ENCODE data around the gene U2AF2.

The U2AF2 gene

GRCh38 chr19:55643003-55643886 is 11.6 kb upstream of the U2AF2 start, which contains the start of gene ZNF581:
Gene ZNF581, plus strand, starts transcription at chr19:55643649. Its CDS starts 923 bp downstream, at chr19:55644572.
- peak within 1 kb of the TSS; percentile 75 to 86 for H3K4me3 ChIP-seq (ENCODE audit: low read length in 2 of 2)
- peaks cover 3 to 12% of the 10 kb centered on the region in 2 donors for H3K36me3 ChIP-seq (ENCODE audit: control insufficient read depth in 2 of 2, insufficient read depth in 2 of 2, low read length in 2 of 2)
- H3K4me1 ChIP-seq (ENCODE audit: control insufficient read depth in 2 of 2, insufficient read depth in 2 of 2, low read length in 2 of 2) = peaks cover 38 to 42% of the 10 kb centered on the region in 2 donors

DNA sequence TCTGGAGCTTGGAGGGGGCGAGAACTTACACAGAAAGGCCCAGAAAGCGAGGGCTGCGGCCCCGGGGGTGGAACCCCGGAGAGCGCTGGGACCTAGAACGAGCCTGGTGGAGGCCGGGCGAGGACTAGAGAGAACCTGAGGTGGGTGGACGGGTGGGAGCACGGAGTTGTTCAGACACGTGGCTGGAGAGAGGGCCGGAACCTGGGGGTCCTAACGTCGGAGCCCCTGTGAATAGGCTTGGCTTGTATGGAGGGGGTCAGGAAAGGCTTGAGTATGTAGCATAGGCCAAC is 11.0 kb upstream of the U2AF2 start:
- Histone ChIP-seq H3K27ac (ENCODE audit: low read depth in 2 of 2, low read length in 2 of 2) (peak overlapping the region in 1 of 2 donors; percentile 81), H3K27me3 (ENCODE audit: control insufficient read depth in 2 of 2, insufficient read depth in 2 of 2, low read length in 2 of 2) (no peaks in the 10 kb centered on the region), H3K4me3 (ENCODE audit: low read length in 2 of 2) (peak overlapping the region; percentile 75 to 86), H3K9ac (ENCODE audit: low read depth in 1 of 2, low read length in 2 of 2) (peak overlapping the region; percentile 72), H3K4me1 (ENCODE audit: control insufficient read depth in 2 of 2, insufficient read depth in 2 of 2, low read length in 2 of 2) (peaks cover 43 to 48% of the 10 kb centered on the region in 2 donors), H3K36me3 (ENCODE audit: control insufficient read depth in 2 of 2, insufficient read depth in 2 of 2, low read length in 2 of 2) (peaks cover 3 to 12% of the 10 kb centered on the region in 2 donors), H3K9me3 (ENCODE audit: control insufficient read depth in 2 of 2, low read length in 2 of 2) (no peaks in the 10 kb centered on the region)

More at GRCh38 chr19:55643003-55643886, 11.6 kb upstream of the U2AF2 start, which contains the start of gene ZNF581:
- Histone ChIP-seq H3K27me3 (ENCODE audit: control insufficient read depth in 2 of 2, insufficient read depth in 2 of 2, low read length in 2 of 2) (no peaks in the 10 kb centered on the region), H3K9ac (ENCODE audit: low read depth in 1 of 2, low read length in 2 of 2) (peak within 1 kb of the TSS; percentile 72), H3K9me3 (ENCODE audit: control insufficient read depth in 2 of 2, low read length in 2 of 2) (no peaks in the 10 kb centered on the region), H3K27ac (ENCODE audit: low read depth in 2 of 2, low read length in 2 of 2) (peak within 1 kb of the TSS; percentile 54 to 81)

DNA sequence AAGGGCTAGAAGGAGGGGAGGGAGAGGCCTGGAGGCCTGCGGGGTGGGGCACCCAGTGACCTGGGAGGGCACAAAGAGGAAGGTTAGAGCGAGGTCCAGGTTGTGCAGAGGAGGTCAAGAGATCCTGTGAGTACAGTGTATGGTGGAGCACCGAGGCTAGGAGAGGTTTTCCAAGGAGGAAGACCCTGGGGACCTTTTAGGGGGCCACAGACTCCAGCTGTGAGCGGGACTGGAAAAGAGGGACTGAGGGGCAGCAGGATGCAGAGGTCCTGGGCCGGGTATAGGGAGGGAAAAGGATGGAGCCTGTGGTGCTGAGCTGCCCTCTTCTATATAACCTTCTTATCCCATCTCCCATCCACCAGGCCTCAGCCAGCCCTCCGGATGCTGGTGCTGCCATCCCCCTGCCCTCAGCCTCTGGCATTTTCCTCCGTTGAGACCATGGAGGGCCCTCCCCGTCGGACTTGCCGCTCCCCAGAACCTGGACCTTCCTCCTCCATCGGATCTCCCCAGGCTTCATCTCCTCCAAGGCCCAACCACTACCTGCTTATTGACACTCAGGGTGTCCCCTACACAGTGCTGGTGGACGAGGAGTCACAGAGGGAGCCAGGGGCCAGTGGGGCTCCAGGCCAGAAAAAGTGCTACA is 10.5 kb upstream of the U2AF2 start:
- H3K27me3 ChIP-seq (ENCODE audit: control insufficient read depth in 2 of 2, insufficient read depth in 2 of 2, low read length in 2 of 2) = no peaks in the 10 kb centered on the region
- H3K9ac ChIP-seq (ENCODE audit: low read depth in 1 of 2, low read length in 2 of 2) = peak overlapping the region; percentile 72
- H3K4me3 ChIP-seq (ENCODE audit: low read length in 2 of 2) = peak overlapping the region; percentile 75 to 86
- H3K27ac ChIP-seq (ENCODE audit: low read depth in 2 of 2, low read length in 2 of 2) = peak overlapping the region in 1 of 2 donors; percentile 81
- H3K4me1 ChIP-seq (ENCODE audit: control insufficient read depth in 2 of 2, insufficient read depth in 2 of 2, low read length in 2 of 2) = peaks cover 44 to 48% of the 10 kb centered on the region in 2 donors
- no peaks in the 10 kb centered on the region for H3K9me3 ChIP-seq (ENCODE audit: control insufficient read depth in 2 of 2, low read length in 2 of 2)
- peaks cover 3 to 12% of the 10 kb centered on the region in 2 donors for H3K36me3 ChIP-seq (ENCODE audit: control insufficient read depth in 2 of 2, insufficient read depth in 2 of 2, low read length in 2 of 2)

GRCh38 chr19:55644842-55645511 is 9.9 kb upstream of the U2AF2 start:
- H3K27me3 ChIP-seq (ENCODE audit: control insufficient read depth in 2 of 2, insufficient read depth in 2 of 2, low read length in 2 of 2) = no peaks in the 10 kb centered on the region
- H3K9ac ChIP-seq (ENCODE audit: low read depth in 1 of 2, low read length in 2 of 2) = peak overlapping the region in 1 of 2 donors; percentile 72
- peak overlapping the region in 1 of 2 donors; percentile 75 for H3K4me3 ChIP-seq (ENCODE audit: low read length in 2 of 2)
- H3K9me3 ChIP-seq (ENCODE audit: control insufficient read depth in 2 of 2, low read length in 2 of 2) = no peaks in the 10 kb centered on the region
- no peak overlapping the region for H3K27ac ChIP-seq (ENCODE audit: low read depth in 2 of 2, low read length in 2 of 2)
- H3K36me3 ChIP-seq (ENCODE audit: control insufficient read depth in 2 of 2, insufficient read depth in 2 of 2, low read length in 2 of 2) = peaks cover 3 to 12% of the 10 kb centered on the region in 2 donors
- H3K4me1 ChIP-seq (ENCODE audit: control insufficient read depth in 2 of 2, insufficient read depth in 2 of 2, low read length in 2 of 2) = peaks cover 44 to 47% of the 10 kb centered on the region in 2 donors

DNA sequence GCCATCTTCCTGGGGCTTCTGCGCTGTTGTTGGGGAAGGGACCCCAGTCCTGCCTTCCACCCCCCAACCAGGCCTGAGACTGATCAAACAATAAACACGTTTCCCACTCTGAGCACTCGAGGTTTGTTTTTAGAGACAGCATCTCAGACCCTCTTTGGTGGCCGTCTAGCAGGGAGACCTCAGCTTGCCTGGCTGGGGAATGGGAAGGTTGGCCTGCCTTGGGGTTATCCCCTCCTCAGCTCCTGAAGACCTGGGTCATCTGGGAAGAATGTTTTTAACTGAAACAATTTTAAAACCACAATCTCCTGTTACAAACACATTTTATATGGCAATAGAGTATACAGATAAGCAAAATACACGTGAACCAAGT is 9.3 kb upstream of the U2AF2 start:
- Histone ChIP-seq H3K36me3 (ENCODE audit: control insufficient read depth in 2 of 2, insufficient read depth in 2 of 2, low read length in 2 of 2) (peaks cover 3 to 12% of the 10 kb centered on the region in 2 donors), H3K27ac (ENCODE audit: low read depth in 2 of 2, low read length in 2 of 2) (no peak overlapping the region), H3K4me3 (ENCODE audit: low read length in 2 of 2) (no peak overlapping the region), H3K9ac (ENCODE audit: low read depth in 1 of 2, low read length in 2 of 2) (no peak overlapping the region), H3K9me3 (ENCODE audit: control insufficient read depth in 2 of 2, low read length in 2 of 2) (no peaks in the 10 kb centered on the region), H3K4me1 (ENCODE audit: control insufficient read depth in 2 of 2, insufficient read depth in 2 of 2, low read length in 2 of 2) (peaks cover 39 to 41% of the 10 kb centered on the region in 2 donors), H3K27me3 (ENCODE audit: control insufficient read depth in 2 of 2, insufficient read depth in 2 of 2, low read length in 2 of 2) (no peaks in the 10 kb centered on the region)

GRCh38 chr19:55646889-55647731 is 7.7 kb upstream of the U2AF2 start:
- H3K4me3 ChIP-seq (ENCODE audit: low read length in 2 of 2) = peak overlapping the region; percentile 76 to 90
- peaks cover 3 to 12% of the 10 kb centered on the region in 2 donors for H3K36me3 ChIP-seq (ENCODE audit: control insufficient read depth in 2 of 2, insufficient read depth in 2 of 2, low read length in 2 of 2)
- peaks cover 31 to 36% of the 10 kb centered on the region in 2 donors for H3K4me1 ChIP-seq (ENCODE audit: control insufficient read depth in 2 of 2, insufficient read depth in 2 of 2, low read length in 2 of 2)
- peak overlapping the region in 1 of 2 donors; percentile 76 for H3K27ac ChIP-seq (ENCODE audit: low read depth in 2 of 2, low read length in 2 of 2)
- no peaks in the 10 kb centered on the region for H3K9me3 ChIP-seq (ENCODE audit: control insufficient read depth in 2 of 2, low read length in 2 of 2)
- H3K27me3 ChIP-seq (ENCODE audit: control insufficient read depth in 2 of 2, insufficient read depth in 2 of 2, low read length in 2 of 2) = no peaks in the 10 kb centered on the region
- H3K9ac ChIP-seq (ENCODE audit: low read depth in 1 of 2, low read length in 2 of 2) = peak overlapping the region; percentile 68 to 77

- H3K27me3 ChIP-seq (ENCODE audit: control insufficient read depth in 2 of 2, insufficient read depth in 2 of 2, low read length in 2 of 2) = no peaks in the 10 kb centered on the region
- peaks cover 3 to 12% of the 10 kb centered on the region in 2 donors for H3K36me3 ChIP-seq (ENCODE audit: control insufficient read depth in 2 of 2, insufficient read depth in 2 of 2, low read length in 2 of 2)
- H3K9ac ChIP-seq (ENCODE audit: low read depth in 1 of 2, low read length in 2 of 2) = peak within 1 kb of the TSS; percentile 68 to 77
- peak within 1 kb of the TSS; percentile 57 to 76 for H3K27ac ChIP-seq (ENCODE audit: low read depth in 2 of 2, low read length in 2 of 2)
- H3K9me3 ChIP-seq (ENCODE audit: control insufficient read depth in 2 of 2, low read length in 2 of 2) = no peaks in the 10 kb centered on the region
- H3K4me3 ChIP-seq (ENCODE audit: low read length in 2 of 2) = peak within 1 kb of the TSS; percentile 76 to 90
- peaks cover 25 to 28% of the 10 kb centered on the region in 2 donors for H3K4me1 ChIP-seq (ENCODE audit: control insufficient read depth in 2 of 2, insufficient read depth in 2 of 2, low read length in 2 of 2)
These were observed 6.9 kb upstream of the U2AF2 start, which contains the start of gene CCDC106 for GRCh38 chr19:55647732-55648584. Gene CCDC106, plus strand, starts transcription at chr19:55648212. Its CDS starts 835 bp downstream, at chr19:55649047.

DNA sequence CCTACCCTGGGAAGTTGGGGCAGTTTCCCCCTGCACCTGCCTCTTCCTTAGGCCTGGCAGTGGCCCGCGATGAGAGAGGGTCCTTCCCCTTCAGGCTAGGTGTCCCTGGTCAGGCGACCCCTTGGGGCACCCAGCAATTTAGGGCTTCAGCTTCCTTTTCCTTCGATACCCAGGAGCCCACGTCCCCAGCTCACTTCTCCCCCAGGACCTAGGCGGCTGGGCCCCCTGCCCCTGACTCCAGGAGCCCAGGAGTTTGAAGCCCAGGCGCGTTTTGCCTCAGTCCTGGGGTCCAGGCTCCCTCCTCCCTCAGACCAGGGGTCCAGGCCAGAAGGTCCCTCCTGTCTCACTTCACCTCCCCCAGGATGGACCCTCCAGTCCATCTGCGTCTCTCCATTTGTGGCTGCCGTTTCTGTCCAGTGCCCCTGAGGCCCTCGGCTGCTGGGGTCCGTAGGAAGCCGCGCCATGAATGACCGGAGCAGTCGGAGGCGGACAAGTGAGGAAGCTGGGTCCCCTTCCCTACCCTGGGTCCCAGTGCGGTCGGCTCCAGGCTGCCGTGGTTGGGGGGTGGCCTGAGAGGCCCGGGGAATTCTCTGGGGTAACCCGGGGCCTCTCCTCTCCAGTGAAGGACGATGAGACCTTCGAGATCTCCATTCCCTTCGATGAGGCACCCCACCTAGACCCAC is 6.1 kb upstream of the U2AF2 start:
- Histone ChIP-seq H3K4me3 (ENCODE audit: low read length in 2 of 2) (peak overlapping the region; percentile 76 to 90), H3K36me3 (ENCODE audit: control insufficient read depth in 2 of 2, insufficient read depth in 2 of 2, low read length in 2 of 2) (peaks cover 3 to 12% of the 10 kb centered on the region in 2 donors), H3K9ac (ENCODE audit: low read depth in 1 of 2, low read length in 2 of 2) (peak overlapping the region; percentile 68 to 77), H3K4me1 (ENCODE audit: control insufficient read depth in 2 of 2, insufficient read depth in 2 of 2, low read length in 2 of 2) (peaks cover 21 to 25% of the 10 kb centered on the region in 2 donors), H3K27ac (ENCODE audit: low read depth in 2 of 2, low read length in 2 of 2) (peak overlapping the region in 1 of 2 donors; percentile 76), H3K27me3 (ENCODE audit: control insufficient read depth in 2 of 2, insufficient read depth in 2 of 2, low read length in 2 of 2) (no peaks in the 10 kb centered on the region), H3K9me3 (ENCODE audit: control insufficient read depth in 2 of 2, low read length in 2 of 2) (no peaks in the 10 kb centered on the region)
